Right lobe of liver (tissue), 6 donors: ENCODE results near the gene SOS2. TPM values are rescaled to one million over a fixed set of nuclear protein-coding genes. Genes with fewer than 3 reads are reported as not detected.

ENCODE experiments used
- ATAC-seq, 4 donors: fragments of 200-7000 bp; cut with Tn5 transposase; one replicate each; pipeline ENCODE4 v1.9.1; 2020; ENCODE audit warnings: mild to moderate bottlenecking in 4 of 4, moderate library complexity in 4 of 4
- DNase-seq, 3 donors: peaks; one replicate each; pipeline ENCODE4 v3.0.0-alpha.2; 2020
- H3K27ac ChIP-seq, 3 donors: fragments of 200-600 bp; one replicate each; pipeline ENCODE4 v1.8.0; 2022
- H3K27me3 ChIP-seq, 2 donors: fragments of 200-600 bp; one replicate each; pipeline ENCODE4 v1.8.0; 2022
- H3K36me3 ChIP-seq, 4 donors: fragments of 200-600 bp; sonication (generic) in 1 of 4; one replicate each; pipeline versions ENCODE4 v1.5.1 to v1.8.0; 2017 to 2022; ENCODE audit warnings: control low read depth in 1 of 4
- H3K4me1 ChIP-seq, 4 donors: fragments of 200-600 bp; sonication (generic) in 1 of 4; one replicate each; pipeline versions ENCODE4 v1.5.1 to v1.8.0; 2017 to 2022; ENCODE audit warnings: control low read depth in 1 of 4
- H3K4me3 ChIP-seq, 3 donors: fragments of 200-600 bp; one replicate each; pipeline ENCODE4 v1.8.0; 2022
- H3K9me3 ChIP-seq, 4 donors: fragments of 200-600 bp; sonication (generic) in 1 of 4; one replicate each; pipeline versions ENCODE4 v1.5.1 to v1.8.0; 2017 to 2022; ENCODE audit warnings: control low read depth in 1 of 4
- CTCF ChIP-seq, 4 donors: fragments of 200-600 bp in 3 of 4; fragments of 450-650 bp in 1 of 4; IDR thresholded peaks; one replicate each; pipeline versions ENCODE4 v1.5.1 to v1.8.0; 2016 to 2022; ENCODE audit warnings: antibody characterized with exemption in 4 of 4, mild to moderate bottlenecking in 2 of 4
- POLR2A ChIP-seq: fragments of 450-650 bp; IDR thresholded peaks from one replicate; pipeline ENCODE4 v1.6.1; 2017; ENCODE audit warnings: antibody characterized with exemption, mild to moderate bottlenecking
- WGBS: methylation state at CpG from one replicate; pipeline ENCODE4 v1.1.6; 2018; ENCODE audit warnings: low coverage, low lambda C conversion rate; ENCODE audit not compliant: insufficient coverage; ENCODE audit errors: missing lambda C conversion rate; 5-methylcytosine and 5-hydroxymethylcytosine counted together
- intact Hi-C, 2 donors: fragments of 100-400 bp; cut with DNase I; formaldehyde crosslinking; loops; one replicate each; pipeline versions ENCODE4 v1.11.2 to v1.14.1; 2022
- total RNA-seq, 6 experiments: library from RNA; depleted of rRNA in 2 of 6; stranded (reverse); fragments of >200 nt in 2 of 6; fragmentation: NEBNext Ultra II Directional in 3 of 6; extraction: Animal tissue kit (Norgen Biotek cat#: 25700) in 3 of 6; gene quantifications; one replicate each; pipeline versions ENCODE4 v1.1.0 to v1.2.4, GENCODE V29; 2016 to 2023
- donor health status: DM: no; HTN: yes; CAD: no.
- donor health status: DM: no; HTN: no; CAD: no.
- donor health status: DM: no; HTN: no; CAD: no.
- donor health status: DM: no; HTN: yes; CAD: no.
- donor health status: DM: no; HTN: yes; CAD: no.

Gene SOS2
- total RNA-seq, 6 experiments from 2014 or later: 9.0 to 12.4 (median 10.3) TPM

- Histone ChIP-seq H3K27me3 (no peaks in the 10 kb centered on the region), H3K4me3 (no peak overlapping the region), H3K9me3 (no peaks in the 10 kb centered on the region), H3K27ac (no peak overlapping the region), H3K36me3 (no peaks in the 10 kb centered on the region), H3K4me1 (no peaks in the 10 kb centered on the region)
- ATAC-seq: no peak
- intact Hi-C loops: no loop called here
- TF ChIP-seq CTCF (IDR thresholded peaks at IDR 0.05): no peak
- no peak for TF ChIP-seq POLR2A
- no peak for DNase-seq
- 71% methylated on average over 4 of the region's 4 CpGs for WGBS
Measured at GRCh38 chr14:50263321-50263720, 31.9 kb upstream of the SOS2 start.

GRCh38 chr14:50262865-50263264 lies 31.5 kb upstream of the SOS2 start:
- H3K36me3 ChIP-seq: no peaks in the 10 kb centered on the region
- intact Hi-C loops: no loop called here
- TF ChIP-seq CTCF (IDR thresholded peaks at IDR 0.05) (no peak), POLR2A (no peak)
- H3K4me1 ChIP-seq: no peaks in the 10 kb centered on the region
- no peaks in the 10 kb centered on the region for H3K27me3 ChIP-seq
- no peak overlapping the region for H3K4me3 ChIP-seq
- DNase-seq (no peak), ATAC-seq (no peak)
- 68% methylated on average over 2 of the region's 2 CpGs for WGBS
- H3K27ac ChIP-seq: no peak overlapping the region
- no peaks in the 10 kb centered on the region for H3K9me3 ChIP-seq

GRCh38 chr14:50260511-50260910 lies 29.1 kb upstream of the SOS2 start:
- peak; percentile 58 to 81 (median 68) for ATAC-seq
- Histone ChIP-seq H3K36me3 (no peaks in the 10 kb centered on the region), H3K27me3 (no peaks in the 10 kb centered on the region), H3K27ac (no peak overlapping the region), H3K4me1 (no peaks in the 10 kb centered on the region), H3K4me3 (no peak overlapping the region), H3K9me3 (no peaks in the 10 kb centered on the region)
- WGBS: 20% methylated on average over 3 of the region's 3 CpGs
- intact Hi-C loops: no loop called here
- no peak for DNase-seq
- TF ChIP-seq CTCF (IDR thresholded peaks at IDR 0.05): peak; percentile 43 to 52 (median 44)
- TF ChIP-seq POLR2A: no peak

- ATAC-seq: no peak
- DNase-seq: no peak
Measured at GRCh38 chr14:50260072-50260471, 28.7 kb upstream of the SOS2 start.

More at GRCh38 chr14:50260072-50260471, 28.7 kb upstream of the SOS2 start:
- TF ChIP-seq POLR2A (no peak), CTCF (IDR thresholded peaks at IDR 0.05) (no peak)
- Histone ChIP-seq H3K9me3 (no peaks in the 10 kb centered on the region), H3K27me3 (no peaks in the 10 kb centered on the region), H3K4me3 (no peak overlapping the region), H3K4me1 (no peaks in the 10 kb centered on the region), H3K36me3 (no peaks in the 10 kb centered on the region), H3K27ac (no peak overlapping the region)
- 76% methylated on average over 3 of the region's 3 CpGs for WGBS
- intact Hi-C loops: no loop called here
